Caco-2 (cell line): ENCODE data around the gene NAGK. TPM values are rescaled to one million over a fixed set of nuclear protein-coding genes. Genes with fewer than 3 reads are reported as not detected.
"Not testable (repeated sequence)": the region's sequence is repeated elsewhere in the genome, so short reads cannot be mapped to it uniquely, and the experiment has no call there.

Source experiments
- BruUV-seq: library from RNA; stranded (reverse); fragments of 400-500 nt; replicated peaks from 2 replicates; lab custom pipeline; 2021; lab: Mats Ljungman, UMichigan
- CTCF ChIA-PET: fragments of 300-600 bp; sonication (Branson Sonifier 250); formaldehyde crosslinking; loops from one replicate; lab custom pipeline; 2022; ENCODE audit warnings: antibody characterized with exemption; lab: Charles Lee
- POLR2A ChIA-PET: fragments of 300-600 bp; sonication (Branson Sonifier 250); formaldehyde crosslinking; loops from one replicate; lab custom pipeline; 2022; ENCODE audit warnings: antibody characterized with exemption; lab: Charles Lee
- DNase-seq, 2 experiments: peaks; one replicate each; pipeline versions ENCODE4 v3.0.0 to v3.0.0-alpha.2; 2020 to 2022
- H3K27me3 ChIP-seq: replicated peaks from 2 replicates; pipeline ENCODE4 v1.6.0; 2011; ENCODE audit warnings: low read length; ENCODE audit not compliant: control insufficient read depth, insufficient read depth
- H3K36me3 ChIP-seq: 2 replicates; pipeline ENCODE4 v1.5.1; 2011; ENCODE audit warnings: low read length; ENCODE audit not compliant: control insufficient read depth, insufficient read depth
- H3K4me1 ChIP-seq: fragments of 250-450 bp; sonication (Bioruptor Pico); 2 replicates; pipeline ENCODE4 v1.5.1; 2020; ENCODE audit warnings: mild to moderate bottlenecking
- H3K4me3 ChIP-seq: 2 replicates; pipeline ENCODE4 v1.5.1; 2011; ENCODE audit warnings: low read depth, mild to moderate bottlenecking, control low read depth, low read length
- H3K9me3 ChIP-seq: fragments of 250-450 bp; sonication (Bioruptor Pico); 2 replicates; pipeline ENCODE4 v1.5.1; 2020; ENCODE audit warnings: mild to moderate bottlenecking, moderate library complexity
- H3K27ac Mint-ChIP-seq: one replicate; pipeline ENCODE4 v1.8.0; 2022; ENCODE audit warnings: mixed read lengths; ENCODE audit not compliant: unreplicated experiment
- H3K27me3 Mint-ChIP-seq: one replicate; pipeline ENCODE4 v1.8.0; 2022; ENCODE audit warnings: mixed read lengths; ENCODE audit not compliant: insufficient read depth, unreplicated experiment
- H3K36me3 Mint-ChIP-seq: one replicate; pipeline ENCODE4 v1.8.0; 2022; ENCODE audit warnings: mild to moderate bottlenecking, mixed read lengths; ENCODE audit not compliant: insufficient read depth, unreplicated experiment
- H3K4me1 Mint-ChIP-seq: one replicate; pipeline ENCODE4 v1.8.0; 2022; ENCODE audit warnings: low read depth, mixed read lengths; ENCODE audit not compliant: unreplicated experiment
- H3K4me3 Mint-ChIP-seq: one replicate; pipeline ENCODE4 v1.8.0; 2022; ENCODE audit warnings: mild to moderate bottlenecking, moderate library complexity, mixed read lengths; ENCODE audit not compliant: unreplicated experiment
- H3K9me3 Mint-ChIP-seq: one replicate; pipeline ENCODE4 v1.8.0; 2022; ENCODE audit warnings: mixed read lengths; ENCODE audit not compliant: unreplicated experiment
- CTCF ChIP-seq, 2 experiments: fragments of 200-600 bp in 1 of 2; IDR thresholded peaks; 1 replicate in 1 of 2; 2 replicates in 1 of 2; pipeline versions ENCODE4 v1.5.1 to v1.8.0; 2011 to 2022; ENCODE audit warnings: antibody characterized with exemption in 1 of 2, control low read depth in 1 of 2, inconsistent platforms in 1 of 2, low read depth in 1 of 2, low read length in 1 of 2, mild to moderate bottlenecking in 1 of 2, moderate library complexity in 1 of 2; ENCODE audit not compliant: insufficient read depth in 1 of 2, severe bottlenecking in 1 of 2, unreplicated experiment in 1 of 2
- intact Hi-C: fragments of 100-400 bp; cut with micrococcal nuclease; formaldehyde crosslinking; loops from one replicate; pipeline ENCODE4 v1.10.0; 2022; ENCODE audit not compliant: unreplicated experiment
- total RNA-seq: library from RNA; stranded (reverse); gene quantifications from 2 replicates; pipeline ENCODE4 v1.2.3, GENCODE V29; 2022

The NAGK gene
- total RNA-seq, 1 experiment from 2014 or later, result 101 TPM

DNA sequence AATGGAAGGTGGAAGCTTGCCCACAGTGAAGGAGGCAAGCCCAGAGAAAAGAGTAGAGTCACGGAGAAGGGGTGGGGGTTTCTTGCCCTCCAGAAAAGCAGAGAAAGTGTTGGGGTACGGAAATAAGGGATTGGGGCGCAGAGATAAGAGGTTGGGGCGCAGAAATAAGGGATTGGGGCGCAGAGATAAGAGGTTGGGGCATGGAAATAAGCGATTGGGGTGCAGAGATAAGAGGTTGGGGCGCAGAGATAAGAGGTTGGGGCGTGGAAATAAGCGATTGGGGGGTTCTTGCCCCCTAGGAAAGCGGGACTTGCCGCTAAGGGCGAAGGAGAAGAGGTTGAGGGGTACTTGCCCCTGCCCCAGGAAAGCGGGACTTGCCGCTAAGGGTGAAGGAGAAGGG is 21.0 kb downstream of the NAGK start:
- BruUV-seq, DNase-seq, H3K27me3 ChIP-seq, CTCF ChIA-PET, H3K36me3 ChIP-seq, H3K4me1 ChIP-seq, H3K27ac Mint-ChIP-seq, H3K4me3 Mint-ChIP-seq, H3K9me3 ChIP-seq, intact Hi-C loops, H3K36me3 Mint-ChIP-seq, H3K4me1 Mint-ChIP-seq, POLR2A ChIA-PET, H3K9me3 Mint-ChIP-seq, H3K4me3 ChIP-seq: not testable (repeated sequence)
- peaks cover 24% of the 10 kb centered on the region for H3K27me3 Mint-ChIP-seq

DNA sequence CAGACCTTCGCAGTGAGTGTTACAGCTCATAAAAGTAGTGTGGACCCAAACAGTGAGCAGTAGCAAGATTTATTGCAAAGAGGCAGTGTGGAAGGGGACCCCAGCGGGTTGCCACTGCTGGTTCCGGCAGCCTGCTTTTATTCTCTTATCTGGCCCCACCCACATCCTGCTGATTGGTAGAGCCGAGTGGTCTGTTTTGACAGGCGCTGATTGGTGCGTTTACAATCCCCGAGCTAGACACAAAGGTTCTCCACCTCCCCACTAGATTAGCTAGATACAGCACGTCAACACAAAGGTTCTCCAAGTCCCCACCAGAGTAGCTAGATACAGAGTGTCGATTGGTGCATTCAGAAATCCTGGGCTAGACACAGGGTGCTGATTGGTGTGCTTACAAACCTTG is 23.4 kb downstream of the NAGK start:
- intact Hi-C loops, H3K4me1 ChIP-seq, H3K36me3 Mint-ChIP-seq, H3K9me3 Mint-ChIP-seq, BruUV-seq, H3K27me3 ChIP-seq, DNase-seq, H3K4me3 Mint-ChIP-seq, H3K27ac Mint-ChIP-seq, H3K36me3 ChIP-seq, H3K4me3 ChIP-seq, H3K9me3 ChIP-seq, CTCF ChIA-PET, POLR2A ChIA-PET, H3K4me1 Mint-ChIP-seq: not testable (repeated sequence)
- peaks cover 23% of the 10 kb centered on the region for H3K27me3 Mint-ChIP-seq

- H3K4me1 Mint-ChIP-seq, H3K4me3 Mint-ChIP-seq, DNase-seq, H3K4me1 ChIP-seq, H3K36me3 ChIP-seq, CTCF ChIA-PET, H3K4me3 ChIP-seq, H3K9me3 ChIP-seq, H3K36me3 Mint-ChIP-seq, POLR2A ChIA-PET, BruUV-seq, H3K27me3 ChIP-seq, H3K27ac Mint-ChIP-seq, H3K9me3 Mint-ChIP-seq, intact Hi-C loops: not testable (repeated sequence)
- H3K27me3 Mint-ChIP-seq, result peaks cover 20% of the 10 kb centered on the region
These were observed 24.2 kb downstream of the NAGK start for GRCh38 chr2:71092491-71093260.

DNA sequence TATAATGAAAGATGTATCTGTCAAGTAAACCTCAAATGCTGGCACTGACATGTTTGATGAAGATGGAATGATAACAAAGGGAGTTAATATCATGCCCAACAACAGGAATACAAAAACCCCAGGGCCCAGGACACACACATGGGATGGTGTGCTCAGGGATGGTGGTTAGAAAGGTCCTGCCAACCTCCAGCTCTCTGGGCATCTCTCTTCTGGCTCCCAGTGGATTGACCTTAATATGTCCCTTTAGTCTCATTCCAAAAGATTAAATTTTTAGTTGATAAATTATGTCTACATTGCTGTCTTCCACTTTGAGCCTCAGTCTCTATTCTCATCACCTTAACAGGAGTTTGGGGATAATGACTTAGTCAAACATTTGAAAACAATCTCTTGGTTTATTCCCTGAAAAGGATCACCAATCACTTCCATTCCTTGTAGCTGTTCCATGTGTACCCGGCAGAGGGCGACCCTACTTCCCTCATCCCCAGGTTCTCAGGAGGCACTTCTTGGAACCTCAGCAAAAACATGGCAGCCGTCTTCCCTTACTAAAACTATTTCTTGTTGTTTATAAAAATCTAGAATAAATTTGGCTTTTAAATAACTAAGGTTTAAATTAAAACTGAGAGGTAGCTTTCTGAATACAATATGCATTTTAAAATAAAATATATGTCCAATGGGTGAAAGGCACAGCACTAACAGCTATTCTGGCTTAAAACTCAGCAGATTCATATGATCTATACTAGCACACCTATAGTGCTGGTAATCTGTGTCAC is 31.9 kb downstream of the NAGK start:
- Histone ChIP-seq H3K36me3 (no peaks in the 10 kb centered on the region), H3K4me3 (no peak overlapping the region), H3K4me1 (peaks cover 4% of the 10 kb centered on the region), H3K27me3 (no peaks in the 10 kb centered on the region), H3K9me3 (no peaks in the 10 kb centered on the region)
- H3K27ac Mint-ChIP-seq, result no peak overlapping the region
- peaks cover 4% of the 10 kb centered on the region for H3K9me3 Mint-ChIP-seq
- intact Hi-C loops, result loop anchor here (1.0 kb wide), 3 partner anchors 30 to 91 kb away; partner anchors contain the start of genes MCEE and MPHOSPH10
- H3K4me1 Mint-ChIP-seq, result peaks cover 6% of the 10 kb centered on the region
- H3K4me3 Mint-ChIP-seq, result no peak overlapping the region
- peak; percentile 84 for TF ChIP-seq CTCF (IDR thresholded peaks at IDR 0.05; ENCODE audit: insufficient read depth in 1 of 2, low read depth in 1 of 2, low read length in 1 of 2, severe bottlenecking in 1 of 2, unreplicated experiment in 1 of 2)
- H3K36me3 Mint-ChIP-seq, result no peaks in the 10 kb centered on the region
- ChIA-PET CTCF (interaction anchor here (0.8 to 2.5 kb wide), 9 partner anchors 29 to 199 kb away, joined by 3 to 20 read pairs (median 4); partner anchors contain the start of genes MCEE and MPHOSPH10), POLR2A (interaction anchor here (1.1 kb wide), 1 partner anchor 32 kb away, joined by 3 read pairs; the partner anchor contains the start of gene NAGK)
- peaks cover 6% of the 10 kb centered on the region for H3K27me3 Mint-ChIP-seq
- DNase-seq, result peak; percentile 68 to 74
- no TSS peak for BruUV-seq
